GM21423 (cell line): ENCODE measurements around the gene FKBP4.

Experiments used
- ATAC-seq: cut with Tn5 transposase; IDR thresholded peaks from one replicate; pipeline ENCODE4 v1.9.1; 2021; ENCODE audit warnings: mild to moderate bottlenecking, moderate library complexity; ENCODE audit not compliant: unreplicated experiment

Gene FKBP4

DNA sequence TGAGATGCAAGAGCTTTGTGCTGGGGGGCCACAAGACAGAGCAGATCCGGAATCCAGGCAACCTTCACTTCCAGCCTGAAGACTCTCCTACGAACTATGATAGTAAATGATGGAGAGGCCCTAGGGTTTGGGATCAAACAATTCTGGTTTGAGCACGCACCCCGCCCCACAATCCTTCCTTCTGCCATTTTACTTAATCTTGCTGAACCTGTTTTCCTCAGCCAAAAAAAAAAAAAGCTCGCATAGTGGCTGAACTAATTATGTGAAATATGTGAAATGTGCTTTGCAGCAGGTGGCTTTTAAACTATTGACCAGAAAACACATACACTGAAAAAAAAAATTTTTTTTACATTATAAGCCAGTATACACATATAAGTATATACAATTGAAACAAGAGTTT, 17.0 kb downstream of the FKBP4 start:
- ATAC-seq = no peak

DNA sequence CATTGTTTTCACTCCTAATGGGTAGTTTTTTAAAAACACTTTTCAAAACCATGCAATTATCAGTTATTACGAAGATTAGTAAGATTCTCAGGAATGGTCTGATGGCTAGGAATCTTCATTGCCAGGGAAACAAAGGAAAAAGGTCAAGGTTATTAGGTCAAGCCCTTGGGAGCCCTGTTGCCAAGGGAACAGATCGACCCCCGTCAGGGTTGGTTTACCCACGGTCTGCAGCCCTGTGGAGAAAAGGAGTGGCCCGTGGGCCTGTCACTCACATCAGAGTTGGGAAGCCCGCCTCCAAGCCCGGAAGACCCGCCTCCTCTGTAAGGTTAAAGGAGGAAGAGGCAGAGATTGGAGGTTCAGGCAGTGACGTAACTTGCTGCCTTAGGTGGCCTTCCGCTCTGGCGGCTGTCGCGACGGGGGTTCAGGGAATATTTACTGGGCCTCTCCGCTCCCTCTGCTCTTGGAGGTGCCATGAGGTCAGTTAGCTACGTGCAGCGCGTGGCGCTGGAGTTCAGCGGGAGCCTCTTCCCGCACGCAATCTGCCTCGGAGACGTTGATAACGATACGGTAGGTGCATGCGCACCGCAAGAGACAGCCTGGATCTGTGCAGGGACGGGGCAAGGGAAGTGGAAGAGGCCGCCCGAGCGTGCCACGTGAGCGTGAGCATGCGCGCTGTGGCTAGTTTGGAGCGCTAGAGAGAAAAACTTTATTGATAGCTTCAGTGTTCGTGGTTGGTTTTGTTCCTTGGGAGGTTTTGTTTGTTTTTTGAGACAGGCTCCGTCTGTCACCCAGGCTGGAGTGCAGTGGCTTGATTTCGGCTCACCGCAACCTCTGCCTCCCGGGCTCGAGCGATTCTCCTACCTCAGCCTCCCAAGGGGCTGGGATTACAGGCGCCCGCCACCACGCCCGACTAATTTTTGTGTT, 17.8 kb downstream of the FKBP4 start, which contains the start of gene ITFG2:
Gene ITFG2, plus strand, starts transcription at position 379 of the 924 bp plus-strand sequence. Its CDS starts 93 bp downstream, at position 472.
- peak; percentile 95 for ATAC-seq

DNA sequence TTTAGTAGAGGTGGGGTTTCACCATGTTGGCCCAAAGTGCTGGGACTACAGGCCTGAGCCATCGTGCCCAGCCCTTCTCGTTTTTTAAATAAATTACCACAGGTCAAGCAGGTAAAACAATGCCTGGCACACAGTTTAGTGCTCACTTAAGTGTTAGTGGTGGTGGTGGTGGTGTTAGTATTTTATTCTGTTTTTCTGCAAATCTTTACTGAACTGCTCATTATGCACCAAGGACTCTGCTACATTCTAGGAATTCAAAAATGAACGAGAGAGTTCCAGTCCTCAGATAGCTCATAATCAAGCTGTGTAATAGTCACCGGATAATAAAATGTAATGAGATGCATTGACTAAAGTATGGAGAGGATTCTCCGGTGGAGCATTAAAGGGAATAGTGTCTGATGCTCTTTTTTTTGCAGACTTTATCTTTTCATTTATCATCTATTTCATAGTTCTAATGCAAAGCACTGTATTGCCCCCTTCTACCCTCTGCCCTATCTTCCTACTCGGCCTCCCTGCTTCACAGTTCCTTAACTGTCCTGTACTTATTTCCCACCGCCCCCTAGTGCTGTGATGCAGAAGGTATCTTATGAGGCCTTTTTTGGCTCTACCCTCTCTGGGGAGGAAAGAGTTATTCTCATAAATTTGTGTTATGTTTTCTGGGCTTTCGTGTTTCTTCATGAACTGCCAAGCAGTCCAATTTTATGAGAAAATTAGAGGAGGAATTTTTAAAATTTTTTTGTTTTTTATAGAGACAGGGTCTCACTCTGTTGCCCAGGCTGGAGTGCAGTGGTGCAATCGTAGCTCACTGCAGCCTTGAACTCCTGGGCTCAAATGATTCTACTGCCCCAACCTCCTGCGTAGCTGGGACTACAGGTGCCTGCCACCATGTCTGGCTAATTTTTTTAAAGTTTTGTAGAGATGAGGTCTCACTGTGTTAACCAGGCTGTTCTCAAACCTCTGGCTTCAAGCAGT, 18.7 kb downstream of the FKBP4 start:
- no peak for ATAC-seq

DNA sequence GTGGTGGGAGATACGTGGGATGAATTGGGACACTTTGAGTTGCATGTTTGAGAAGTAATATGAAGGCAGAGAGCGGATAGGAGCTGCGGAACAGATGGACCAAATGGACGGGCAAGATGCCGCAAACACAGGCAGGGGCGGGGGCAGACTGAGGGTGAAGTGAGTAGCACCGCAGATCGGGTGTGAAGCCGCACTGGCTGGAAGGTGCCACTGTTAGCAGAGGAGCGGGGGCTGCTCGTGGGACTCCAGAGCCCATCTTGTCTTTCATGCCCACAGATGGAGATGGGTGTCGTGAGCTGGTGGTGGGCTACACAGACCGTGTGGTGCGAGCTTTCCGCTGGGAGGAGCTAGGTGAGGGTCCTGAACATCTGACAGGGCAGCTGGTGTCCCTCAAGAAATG, 25.0 kb downstream of the FKBP4 start:
- ATAC-seq = no peak

DNA sequence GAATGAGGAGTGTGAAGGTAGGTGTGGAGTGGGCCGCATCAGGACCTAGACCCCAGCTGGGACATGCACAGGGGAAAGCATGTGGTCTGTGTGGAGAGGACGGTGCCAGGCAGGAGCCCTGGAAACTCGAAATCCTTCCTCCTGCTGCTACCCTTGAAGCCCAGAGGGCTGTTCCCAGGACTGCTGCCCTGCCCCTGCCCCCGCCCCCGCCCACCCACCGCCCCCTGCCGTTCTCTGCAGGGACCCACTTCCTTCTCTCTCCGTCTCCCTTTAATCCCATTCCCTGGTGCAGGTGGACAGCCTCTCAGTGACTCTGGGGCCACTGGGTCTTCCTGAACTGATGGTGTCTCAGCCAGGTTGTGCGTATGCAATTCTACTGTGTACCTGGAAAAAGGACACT, 25.7 kb downstream of the FKBP4 start:
- ATAC-seq = no peak

DNA sequence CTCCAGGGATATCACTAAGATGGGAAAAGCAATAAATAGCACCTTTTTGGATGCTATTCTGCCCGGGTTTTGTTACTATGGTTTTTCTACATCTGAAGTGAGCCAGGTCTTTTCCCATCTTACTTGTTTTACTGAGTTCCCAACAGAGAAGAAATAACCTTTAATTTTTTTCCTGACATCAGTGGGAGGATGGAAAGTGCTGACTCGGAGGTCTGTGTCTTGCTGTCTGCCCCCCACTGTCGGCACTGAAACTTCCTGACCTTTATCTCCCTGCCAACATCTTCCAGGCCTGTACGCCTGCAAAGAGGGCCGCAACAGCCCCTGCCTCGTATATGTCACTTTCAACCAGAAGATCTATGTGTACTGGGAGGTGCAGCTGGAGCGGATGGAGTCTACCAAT, 28.7 kb downstream of the FKBP4 start:
- no peak for ATAC-seq

DNA sequence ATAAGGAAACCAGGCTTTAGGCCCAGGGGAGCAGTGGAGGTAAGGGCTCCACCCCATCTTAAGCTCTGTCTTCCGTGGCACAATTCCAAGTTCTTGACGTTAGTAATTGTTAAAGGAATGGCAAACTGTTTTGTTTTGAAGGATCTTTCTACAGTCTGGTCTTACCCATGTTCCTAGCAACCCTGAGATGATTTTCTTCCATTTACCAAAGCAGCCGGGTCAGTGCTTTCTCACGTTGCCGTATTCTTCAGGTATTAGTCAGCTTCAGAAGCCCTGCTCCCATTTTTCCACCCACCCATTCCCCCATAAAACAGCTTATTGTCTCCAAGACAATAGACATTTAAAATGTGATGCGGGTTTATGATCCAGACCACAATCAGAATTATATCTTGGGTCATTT, 29.8 kb downstream of the FKBP4 start:
- ATAC-seq = no peak

DNA sequence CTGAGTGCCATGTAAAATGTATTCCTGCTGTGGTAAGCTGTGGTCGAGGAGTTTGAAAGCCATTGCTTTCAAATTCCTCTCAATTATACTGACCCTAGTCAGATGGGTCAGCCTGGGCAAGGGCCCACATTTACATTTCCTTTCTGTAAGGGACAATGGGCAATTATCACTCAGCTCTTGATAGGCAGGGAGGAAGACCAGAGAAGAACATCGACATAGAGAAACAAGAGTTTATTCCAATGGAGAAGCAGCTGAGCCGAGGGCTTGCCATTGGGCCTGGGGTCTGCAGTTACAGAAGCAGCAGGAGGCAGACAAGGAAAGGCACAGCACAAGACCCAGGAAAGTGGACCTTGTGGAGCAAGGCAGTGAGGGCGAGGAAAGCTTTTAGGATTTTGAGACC, 30.4 kb downstream of the FKBP4 start:
- ATAC-seq = no peak

DNA sequence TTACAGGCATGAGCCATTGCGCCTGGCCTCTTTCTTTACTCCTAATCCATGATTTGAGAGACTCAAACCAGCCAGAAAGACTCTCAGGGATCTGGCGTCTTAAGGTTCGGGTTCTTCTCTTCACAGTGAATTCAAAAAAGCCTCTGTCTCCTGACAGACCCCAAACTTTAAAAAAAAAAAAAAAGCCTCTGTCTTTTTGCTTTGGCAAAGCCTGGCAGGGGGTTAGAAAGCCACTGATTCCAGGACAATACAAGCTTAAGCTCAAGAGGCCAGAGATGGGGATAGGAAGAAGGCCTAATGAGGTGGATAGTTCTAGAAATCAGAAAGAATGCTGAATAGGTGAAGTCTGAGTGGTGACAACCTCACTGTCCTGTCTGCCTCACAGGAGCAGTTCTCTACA, 31.3 kb downstream of the FKBP4 start:
- no peak for ATAC-seq

DNA sequence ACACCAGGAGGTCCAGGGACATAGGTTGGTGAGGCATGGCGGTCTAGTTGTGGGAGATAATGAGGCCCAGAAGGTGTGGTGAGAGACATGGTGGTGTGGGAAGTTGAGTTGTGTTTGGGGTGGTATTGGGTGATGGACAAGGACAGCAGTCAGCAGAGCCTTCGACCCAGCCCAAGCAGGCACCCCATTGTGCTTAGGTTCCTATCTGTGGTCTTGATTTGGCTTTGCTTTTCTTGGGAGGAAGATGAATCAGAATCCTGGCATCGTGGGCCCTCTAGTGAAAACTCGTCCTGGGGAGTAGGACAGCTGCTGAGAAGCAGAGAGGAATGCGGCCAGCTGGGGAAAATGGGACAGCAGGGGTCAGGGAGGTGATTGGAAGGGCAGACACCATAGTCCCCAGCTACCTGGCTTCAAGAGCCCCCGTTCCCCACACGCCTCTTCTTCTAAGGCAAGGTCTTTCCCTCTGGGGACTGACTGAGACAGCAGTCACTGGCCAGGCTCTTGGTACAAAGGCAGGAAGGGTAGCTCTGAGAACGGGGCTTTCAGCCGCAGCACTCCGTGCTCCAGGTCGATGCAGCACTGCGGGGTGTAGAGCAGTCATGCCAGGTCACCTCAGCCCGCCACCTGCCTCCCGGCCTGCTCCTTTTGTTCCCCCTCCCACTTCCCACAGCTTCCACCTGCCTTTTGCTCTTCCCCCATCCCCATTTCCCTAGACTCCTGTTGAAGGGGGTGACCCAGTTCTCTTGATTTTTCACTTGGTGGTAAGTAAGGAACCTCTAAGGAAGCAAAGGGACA, 32.1 kb downstream of the FKBP4 start:
- no peak for ATAC-seq

DNA sequence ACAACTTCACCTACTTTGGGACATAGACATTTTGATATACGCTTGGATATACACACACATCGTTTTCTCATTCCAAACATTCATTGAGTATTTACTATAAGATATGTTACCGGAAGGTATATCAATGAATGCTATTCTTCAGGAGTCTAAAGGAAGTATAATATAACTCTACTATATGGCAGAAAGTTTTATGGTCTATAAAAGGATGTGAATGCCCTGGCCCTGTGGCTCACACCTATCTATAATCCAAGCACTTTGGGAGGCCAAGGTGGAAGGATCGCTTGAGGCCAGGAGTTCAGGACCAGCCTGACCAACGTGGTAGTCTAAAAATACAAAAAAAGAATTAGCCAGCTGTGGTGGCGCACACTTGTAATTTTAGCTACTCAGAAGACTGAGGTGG, 34.5 kb downstream of the FKBP4 start:
- ATAC-seq = no peak

DNA sequence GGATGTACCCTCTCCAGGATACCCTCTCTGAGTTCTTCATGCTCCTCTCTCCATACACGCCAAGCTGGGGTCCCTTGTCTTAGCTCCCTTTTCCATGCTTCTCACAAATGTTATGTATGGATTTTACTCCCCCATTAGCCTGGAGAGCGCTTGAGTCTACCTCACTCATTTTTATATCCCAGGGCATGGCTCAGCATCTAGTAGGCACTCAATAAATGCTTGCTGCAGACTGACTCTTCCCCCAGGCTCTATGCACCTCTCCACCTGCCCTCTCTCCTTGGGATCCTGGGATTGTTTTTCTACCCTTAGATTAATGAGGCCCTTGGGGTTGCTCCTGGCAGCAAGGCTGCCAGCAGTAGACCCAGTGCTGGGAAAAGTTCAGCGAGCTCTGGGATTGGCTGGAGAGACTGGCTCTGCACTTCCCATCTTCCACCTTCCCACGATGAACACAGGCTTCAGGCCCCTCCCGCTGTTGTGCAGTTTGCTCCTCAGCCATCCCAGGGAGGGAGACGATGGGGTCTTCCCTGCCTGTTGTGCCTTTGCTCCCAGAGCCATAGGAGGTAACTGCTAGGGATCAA, 37.9 kb downstream of the FKBP4 start:
- no peak for ATAC-seq

DNA sequence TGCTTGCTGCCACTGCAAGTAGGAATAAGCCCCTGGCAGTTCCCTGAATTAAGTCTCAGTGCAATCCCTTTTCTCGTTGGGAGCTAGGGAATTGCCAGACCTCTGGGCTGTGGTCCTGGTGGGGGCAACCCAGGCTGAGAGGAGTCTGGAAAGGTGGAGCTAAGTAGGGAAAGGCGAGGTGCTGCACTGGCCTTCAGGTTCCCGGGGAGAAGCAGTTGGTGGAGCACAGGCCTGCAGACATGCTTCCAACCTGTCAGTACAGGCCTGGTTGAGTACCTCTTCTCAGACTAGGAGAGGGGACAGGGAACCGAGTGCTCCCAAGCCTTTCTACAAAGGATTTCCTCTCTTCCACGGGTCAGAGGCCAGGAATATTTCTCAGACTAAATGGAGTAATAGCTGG, 38.6 kb downstream of the FKBP4 start:
- ATAC-seq = no peak

DNA sequence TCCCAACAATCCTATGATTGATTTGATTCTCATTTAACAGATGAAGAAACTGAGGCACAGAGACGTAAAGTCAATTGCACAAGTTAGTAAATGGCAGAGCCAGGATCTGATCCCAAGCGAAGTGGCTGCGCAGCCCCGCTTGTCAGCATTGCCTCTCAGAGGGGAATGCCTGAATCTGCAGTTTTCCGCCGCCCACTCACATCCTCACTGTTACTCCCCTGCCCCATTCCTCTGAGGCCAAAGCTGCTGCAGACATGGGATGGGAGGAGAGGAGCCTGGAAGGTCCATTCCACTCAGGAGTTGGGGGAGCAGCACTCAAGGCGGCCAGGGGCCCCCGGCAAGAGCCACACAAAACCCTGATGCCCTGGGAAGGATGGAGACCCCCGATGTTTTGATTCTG, 39.0 kb downstream of the FKBP4 start:
- ATAC-seq = no peak

DNA sequence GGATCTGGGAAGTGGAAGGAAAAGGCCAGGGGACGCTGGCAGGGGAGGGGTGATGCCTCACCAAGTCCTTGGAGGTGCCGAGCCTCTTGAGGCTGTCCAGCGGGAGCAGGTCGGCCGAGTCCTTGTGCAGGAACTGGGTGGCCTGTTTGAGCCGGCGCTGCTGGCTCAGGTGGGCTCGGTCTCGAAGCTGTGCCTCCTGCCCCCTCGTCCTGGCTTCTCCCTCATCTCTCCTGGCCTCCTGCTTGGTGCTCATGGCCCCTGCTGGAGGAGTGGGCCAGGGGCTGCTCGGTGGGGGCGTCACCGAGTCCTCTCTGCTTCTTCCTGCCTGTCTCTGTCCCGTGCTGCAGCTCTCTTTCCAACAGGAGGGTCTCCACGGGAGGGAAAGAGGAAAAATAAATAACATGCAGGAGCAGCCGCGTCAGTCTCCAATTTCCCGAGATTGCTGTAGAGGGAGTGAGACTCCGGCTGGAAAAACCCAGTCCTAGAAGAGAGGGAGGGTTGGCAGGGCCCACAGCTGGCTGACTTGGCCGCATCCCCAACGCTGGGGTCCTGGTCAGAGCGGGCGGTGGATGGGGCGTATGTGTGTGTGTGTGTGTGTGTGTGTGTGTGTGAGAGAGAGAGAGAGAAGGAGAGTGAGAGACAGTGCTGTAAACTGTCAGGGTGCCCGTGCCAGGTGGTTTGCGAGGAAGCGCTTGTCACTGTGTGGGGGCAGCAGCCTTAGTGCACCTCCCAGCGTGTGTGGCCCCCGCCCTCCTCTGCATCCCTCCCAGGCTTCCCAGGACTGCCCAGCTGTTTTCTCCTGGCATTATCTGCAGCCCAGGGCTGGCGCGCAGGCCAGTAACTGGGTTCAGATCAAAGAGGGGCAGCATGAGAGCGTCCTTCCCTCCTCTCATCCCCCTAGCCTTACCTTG, 40.1 kb downstream of the FKBP4 start, which contains the start of gene NRIP2:
Gene NRIP2, minus strand, starts transcription at position 455 of the 911 bp plus-strand sequence. Its CDS starts 52 bp downstream, at position 403.
- ATAC-seq = no peak

DNA sequence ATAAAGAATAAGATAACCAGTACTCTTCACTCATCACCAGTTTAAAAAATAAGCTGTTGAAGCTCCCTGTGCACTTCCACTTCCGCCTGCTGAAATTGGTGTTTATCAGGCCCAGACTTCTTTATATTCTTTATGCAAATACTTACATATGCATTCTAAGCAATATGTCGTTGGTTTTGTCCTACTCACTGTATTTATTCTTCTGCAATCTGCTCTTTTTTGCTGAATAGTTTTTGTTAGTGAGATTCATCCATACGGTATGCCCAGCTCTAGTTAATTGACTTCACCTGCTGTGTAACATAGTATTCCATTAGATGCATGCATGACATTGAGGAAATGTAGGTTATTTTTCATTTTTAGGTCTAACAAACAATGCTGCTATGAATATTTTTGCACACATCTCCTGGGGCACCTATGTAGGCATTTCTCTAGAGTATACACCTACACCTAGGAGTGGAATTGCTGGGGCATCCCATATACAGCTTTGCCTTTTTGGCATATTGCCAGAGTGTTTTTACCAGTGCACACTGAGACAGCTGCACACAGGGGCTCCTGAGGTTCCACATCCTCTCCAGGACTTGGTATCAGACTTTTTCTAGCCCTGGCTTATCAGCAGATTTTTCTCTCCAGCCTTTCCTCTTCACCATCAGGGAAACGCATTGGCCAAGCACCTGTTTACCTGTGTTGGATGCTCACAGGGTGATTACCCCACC, 41.1 kb downstream of the FKBP4 start:
- no peak for ATAC-seq

DNA sequence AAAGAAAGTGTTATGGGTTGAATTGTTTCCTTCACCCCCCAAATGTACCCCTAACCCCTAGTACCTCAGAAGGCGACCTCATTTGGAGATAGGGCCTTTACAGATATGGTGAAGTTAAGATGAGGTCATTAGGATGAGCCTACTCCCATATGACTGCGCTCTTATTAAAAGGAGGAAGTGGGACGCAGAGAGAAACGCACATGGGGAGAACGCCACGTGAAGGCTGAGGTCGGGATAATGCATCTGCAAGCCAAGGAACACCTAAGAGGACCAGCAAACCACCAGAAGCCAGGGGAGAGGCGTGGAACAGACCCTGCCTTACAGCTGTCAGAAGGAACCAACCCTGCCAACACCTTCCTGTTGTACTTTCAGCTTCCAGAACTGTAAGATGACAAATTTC, 41.8 kb downstream of the FKBP4 start:
- ATAC-seq = no peak

DNA sequence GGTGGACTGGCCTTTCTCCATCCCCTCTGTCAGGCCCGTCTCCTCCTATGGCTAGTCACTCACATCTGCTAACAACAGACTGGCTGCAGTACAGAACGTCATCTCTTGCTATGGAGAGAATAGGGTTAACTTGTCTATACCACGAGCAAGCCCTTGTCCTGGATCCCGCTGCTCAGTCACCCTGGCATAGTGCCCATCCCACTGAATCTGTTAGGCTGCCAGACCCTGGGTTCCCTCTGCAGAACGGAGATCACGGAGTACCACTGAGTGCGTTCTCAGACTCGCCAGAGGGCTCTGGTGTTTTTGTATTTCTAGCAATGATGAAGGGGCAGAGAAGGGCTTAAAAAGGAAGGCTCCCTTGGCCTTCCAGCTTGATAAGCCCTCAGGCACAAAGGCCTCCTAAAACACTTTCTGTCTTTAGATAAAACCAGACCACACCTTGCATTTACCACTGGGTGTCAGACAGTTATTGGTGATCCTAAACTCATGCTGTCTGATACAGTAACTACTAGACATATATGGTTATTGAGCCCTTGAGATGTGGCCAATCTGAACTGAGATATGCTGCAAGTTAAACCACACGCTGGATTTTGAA, 46.4 kb downstream of the FKBP4 start:
- ATAC-seq = no peak
